ENCODE measurements around the gene HIVEP3.

DNA sequence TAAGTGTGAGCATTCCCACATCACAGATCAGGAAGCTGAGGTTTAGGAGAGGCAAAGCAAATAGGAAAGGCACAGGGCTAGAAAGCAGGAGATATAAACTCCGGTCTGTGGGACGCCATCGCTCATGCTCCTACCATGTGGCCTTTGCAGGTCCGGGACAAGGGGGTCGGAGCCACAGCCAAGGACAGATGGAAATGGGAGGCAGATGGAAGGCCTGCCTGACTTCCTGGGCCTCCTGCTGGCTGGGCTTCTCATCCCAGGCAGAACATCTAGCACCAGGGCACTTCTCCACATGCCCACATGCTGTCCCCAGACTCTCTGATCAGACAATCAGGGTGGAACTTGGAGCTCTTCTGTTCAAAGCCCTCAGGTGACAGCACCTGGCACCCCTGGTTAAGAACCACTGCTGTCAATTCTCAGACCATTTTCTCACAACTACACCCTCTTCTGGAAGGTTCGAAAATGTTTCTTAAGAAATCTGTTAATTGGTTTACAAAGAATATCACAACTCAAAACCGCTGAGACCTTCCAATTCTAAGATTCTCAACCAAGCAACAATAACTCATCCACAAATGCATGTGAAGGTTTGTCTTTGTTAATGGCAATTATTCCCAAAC, 260.9 kb downstream of the HIVEP3 start:
- TF ChIP-seq, protein P1, sequence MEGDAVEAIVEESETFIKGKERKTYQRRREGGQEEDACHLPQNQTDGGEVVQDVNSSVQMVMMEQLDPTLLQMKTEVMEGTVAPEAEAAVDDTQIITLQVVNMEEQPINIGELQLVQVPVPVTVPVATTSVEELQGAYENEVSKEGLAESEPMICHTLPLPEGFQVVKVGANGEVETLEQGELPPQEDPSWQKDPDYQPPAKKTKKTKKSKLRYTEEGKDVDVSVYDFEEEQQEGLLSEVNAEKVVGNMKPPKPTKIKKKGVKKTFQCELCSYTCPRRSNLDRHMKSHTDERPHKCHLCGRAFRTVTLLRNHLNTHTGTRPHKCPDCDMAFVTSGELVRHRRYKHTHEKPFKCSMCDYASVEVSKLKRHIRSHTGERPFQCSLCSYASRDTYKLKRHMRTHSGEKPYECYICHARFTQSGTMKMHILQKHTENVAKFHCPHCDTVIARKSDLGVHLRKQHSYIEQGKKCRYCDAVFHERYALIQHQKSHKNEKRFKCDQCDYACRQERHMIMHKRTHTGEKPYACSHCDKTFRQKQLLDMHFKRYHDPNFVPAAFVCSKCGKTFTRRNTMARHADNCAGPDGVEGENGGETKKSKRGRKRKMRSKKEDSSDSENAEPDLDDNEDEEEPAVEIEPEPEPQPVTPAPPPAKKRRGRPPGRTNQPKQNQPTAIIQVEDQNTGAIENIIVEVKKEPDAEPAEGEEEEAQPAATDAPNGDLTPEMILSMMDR (IDR thresholded peaks at IDR 0.05), result no peak
- no peak for TF ChIP-seq POLR2A (IDR thresholded peaks at IDR 0.05)
